Hematopoietic multipotent progenitor cell treated with erythropoietin and hydrocortisone succinate and interleukin-3 and kit ligand, for 15 days (in vitro differentiated cells): ENCODE results near the gene UBE2Q2.
A peak's percentile ranks its signal among the peaks of the same experiment; 100 is the strongest.
"Not testable (repeated sequence)": the region's sequence is repeated elsewhere in the genome, so short reads cannot be mapped to it uniquely, and the experiment has no call there.

Experiments used
- DNase-seq: peaks from one replicate; pipeline ENCODE4 v3.0.0-alpha.2; 2015; ENCODE audit warnings: low spot score

Gene UBE2Q2

DNA sequence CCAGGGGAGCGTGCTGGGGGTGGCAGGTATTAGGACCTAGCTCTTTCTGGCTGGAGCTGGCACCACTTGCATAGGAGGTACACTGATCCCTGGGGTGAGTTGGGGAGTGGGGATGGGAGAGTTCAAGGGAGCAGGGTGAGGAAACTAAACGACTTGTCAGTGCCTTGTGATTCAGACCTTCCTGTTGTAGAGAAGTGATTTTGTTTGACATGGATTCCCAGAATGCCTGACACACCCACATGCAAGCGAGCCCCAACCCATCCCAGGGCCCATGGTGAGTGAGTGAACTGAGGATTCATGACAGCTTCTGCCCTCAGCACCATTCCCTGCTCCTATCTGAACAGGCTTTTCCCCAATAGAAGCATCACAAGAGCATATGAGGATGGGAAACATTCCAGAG, 15.6 kb upstream of the UBE2Q2 start:
- DNase-seq: no peak

DNA sequence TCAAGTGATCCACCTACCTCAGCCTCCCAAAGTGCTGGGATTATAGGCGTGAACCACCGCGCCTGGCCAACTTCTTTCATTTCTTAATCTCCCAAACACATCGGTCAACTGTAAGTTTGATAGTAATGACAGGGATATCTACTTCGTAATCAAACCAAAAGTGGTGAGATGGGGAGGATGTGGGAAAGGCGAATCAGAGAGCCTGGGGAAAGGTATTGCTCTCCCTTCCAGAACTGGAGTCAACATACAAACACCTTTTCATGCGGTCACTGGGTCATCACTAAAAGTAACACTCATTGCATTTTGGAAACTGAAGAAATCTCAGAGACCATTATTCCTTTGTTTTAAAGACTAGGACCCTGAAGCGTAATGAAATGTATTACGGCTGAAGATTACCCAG, 14.8 kb upstream of the UBE2Q2 start:
- no peak for DNase-seq

DNA sequence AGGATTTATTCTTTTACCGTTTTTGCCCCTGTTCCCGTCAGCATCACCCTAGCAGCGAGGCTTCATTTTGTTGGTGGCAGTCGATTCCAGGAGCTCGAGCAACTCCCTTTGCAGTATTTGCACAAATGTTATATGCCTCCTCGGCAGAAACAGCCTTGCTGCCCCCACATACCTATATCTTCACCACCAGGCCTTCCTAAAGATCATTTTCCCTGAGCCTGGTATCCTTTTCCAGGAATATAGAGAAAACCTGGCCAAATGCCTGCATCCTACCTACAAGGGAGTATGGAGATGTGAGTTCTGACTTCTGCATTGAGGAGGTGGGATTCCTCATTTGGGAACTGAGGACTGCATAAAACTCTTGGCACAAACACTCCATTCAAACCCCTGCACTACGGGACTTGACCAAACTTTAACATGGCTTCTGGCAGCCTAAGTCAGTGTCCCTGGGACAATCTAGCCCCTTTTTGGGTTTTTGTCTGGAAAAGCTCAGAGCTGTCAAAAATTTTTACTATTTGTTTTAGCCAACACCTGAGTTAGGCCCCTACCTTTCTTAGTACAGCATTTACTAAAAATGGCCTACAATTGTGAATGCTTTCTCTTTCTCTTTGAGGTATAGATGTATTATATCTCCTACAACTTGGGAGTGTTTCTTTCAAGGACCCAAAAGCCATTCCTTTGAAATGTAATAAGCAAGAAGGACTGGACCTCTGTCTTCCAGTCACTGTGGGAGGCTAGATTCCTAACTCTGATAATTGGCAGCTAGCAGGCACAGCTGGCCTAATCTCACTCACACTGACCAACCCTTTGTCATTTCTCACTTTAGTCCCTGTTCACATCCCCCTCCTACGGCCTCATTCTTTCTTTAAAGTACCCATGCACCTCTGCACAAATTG, 12.1 kb upstream of the UBE2Q2 start:
- DNase-seq: no peak

DNA sequence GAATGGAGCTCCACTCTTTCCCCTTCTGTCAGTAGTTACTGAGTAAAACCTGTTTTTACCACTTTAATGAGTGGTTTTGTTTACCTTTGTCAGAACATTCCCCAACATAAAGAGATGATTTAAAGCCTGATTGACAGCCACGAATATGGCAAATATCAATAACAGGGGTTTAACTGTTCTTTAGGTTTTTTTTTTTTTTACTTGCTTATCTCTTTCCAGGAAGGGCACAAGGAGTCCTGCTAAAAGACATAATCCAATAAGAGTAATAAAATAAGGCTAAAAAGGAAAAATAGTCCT, 11.5 kb upstream of the UBE2Q2 start:
- DNase-seq: no peak

- DNase-seq: no peak
Observed at GRCh38 chr15:75832114-75832513, 11.1 kb upstream of the UBE2Q2 start.

- no peak for DNase-seq
Observed at GRCh38 chr15:75834021-75834420, 9.2 kb upstream of the UBE2Q2 start.

- no peak for DNase-seq
Observed at GRCh38 chr15:75835990-75836958, 7.0 kb upstream of the UBE2Q2 start.

DNA sequence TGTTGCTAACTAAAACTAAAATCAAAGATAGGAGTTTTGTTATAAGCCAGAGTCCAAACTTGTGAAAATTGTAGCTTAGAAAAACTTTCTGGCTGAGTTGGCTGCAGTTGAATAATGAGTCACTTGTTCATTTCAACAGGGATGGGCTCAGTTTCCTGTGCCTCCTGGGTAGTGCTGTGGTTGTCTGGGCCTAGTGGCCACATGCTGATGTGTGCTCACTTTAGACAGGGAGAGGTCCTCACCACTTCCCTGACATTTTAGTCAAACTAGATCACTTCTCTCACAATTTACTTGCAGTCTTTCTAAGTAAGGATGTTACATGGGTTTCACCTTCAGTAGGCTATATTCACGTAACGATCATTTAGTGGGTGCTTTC, 6.3 kb upstream of the UBE2Q2 start:
- no peak for DNase-seq

DNA sequence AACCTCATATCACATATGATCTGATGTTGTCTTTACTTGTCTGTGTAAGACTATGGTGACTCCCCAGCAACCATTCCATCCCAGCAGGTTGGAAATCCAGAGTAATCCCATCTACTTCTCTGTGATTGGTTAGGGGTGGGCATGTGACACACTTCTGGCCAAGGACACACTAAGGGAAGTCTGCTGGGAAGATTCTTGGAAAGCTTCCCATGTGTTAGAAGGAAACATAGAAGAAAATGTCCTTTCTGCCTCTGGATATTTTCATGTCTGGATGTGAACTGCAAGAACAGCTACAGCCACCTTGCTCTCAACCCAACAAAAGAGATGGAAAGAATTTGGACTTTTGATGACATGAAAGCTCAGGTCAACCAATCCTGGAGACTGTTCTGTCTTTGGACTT, 2.6 kb upstream of the UBE2Q2 start:
- no peak for DNase-seq

GRCh38 chr15:75841626-75842025, 1.6 kb upstream of the UBE2Q2 start:
- peak; percentile 51 for DNase-seq

GRCh38 chr15:75843678-75844581, 683 bp downstream of the UBE2Q2 start:
- DNase-seq: no peak

DNA sequence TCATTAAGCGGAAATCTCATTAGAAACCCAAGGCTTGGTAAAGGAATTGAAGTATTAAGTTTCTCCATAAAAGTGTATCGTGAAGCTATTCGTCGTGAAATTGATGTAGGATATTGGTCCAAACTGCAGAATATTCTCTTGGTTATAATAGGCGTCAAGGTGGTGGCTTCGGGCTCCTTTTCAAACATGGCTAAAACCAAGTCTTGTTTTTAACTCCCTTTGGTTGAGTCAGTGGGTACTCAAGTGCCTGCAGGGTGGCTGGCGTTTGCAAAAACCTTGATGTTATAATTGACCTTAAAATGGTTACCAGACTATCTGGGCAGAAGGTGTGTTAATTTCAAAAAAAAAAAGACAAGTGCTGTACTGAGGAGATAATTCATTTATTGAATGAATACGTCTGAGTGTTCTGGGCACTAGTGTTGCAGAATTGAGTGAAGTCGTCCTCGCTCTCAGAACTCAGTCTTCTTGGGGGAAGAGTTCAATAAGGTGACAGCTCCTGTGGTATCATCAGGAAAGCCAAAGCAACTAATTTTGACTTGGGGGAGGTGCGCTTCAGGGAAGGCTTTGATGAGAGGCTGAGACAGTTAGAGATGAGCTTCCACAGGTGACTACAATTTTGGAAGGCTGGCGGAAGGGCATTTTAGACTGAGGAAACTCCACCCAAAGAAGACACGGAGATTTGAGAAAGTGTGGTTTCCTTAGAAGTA, 1.5 kb downstream of the UBE2Q2 start:
- no peak for DNase-seq

DNA sequence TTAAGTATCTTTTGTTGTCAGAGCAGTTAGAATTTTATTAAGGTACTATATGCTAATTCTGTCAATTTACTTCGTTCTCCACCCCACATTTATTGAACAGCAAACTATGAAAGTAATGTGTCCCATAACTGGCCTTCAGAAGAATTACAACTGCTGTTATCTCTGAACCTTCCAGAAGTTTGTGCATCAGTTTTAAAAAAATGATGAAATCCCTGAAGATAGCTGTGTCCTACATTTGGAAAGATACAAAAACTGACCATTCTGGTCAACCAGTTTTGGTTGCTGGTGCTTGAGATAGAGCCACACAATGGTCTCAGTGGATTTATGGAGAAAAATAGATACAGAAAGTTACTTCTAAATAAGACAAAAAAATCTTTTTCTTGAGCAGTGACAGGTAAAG, 5.9 kb downstream of the UBE2Q2 start:
- no peak for DNase-seq

DNA sequence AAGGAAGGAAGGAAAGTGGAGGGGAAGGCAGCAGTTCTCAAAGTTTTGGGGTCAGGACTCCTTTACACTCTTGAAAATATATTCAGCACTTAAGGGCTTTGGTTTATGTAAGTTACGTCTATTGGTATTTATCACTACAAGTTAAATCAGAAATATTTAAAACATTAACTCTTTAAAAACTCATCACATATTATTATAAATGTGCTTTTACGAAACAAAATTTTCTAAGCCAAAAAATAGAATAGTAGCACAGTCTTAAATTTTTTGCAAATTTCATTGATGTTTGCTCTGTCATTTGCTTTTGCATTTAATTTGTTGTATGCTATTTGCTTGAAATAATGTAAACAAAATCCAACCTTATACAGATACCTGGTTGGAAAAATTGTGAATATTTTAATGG, 7.5 kb downstream of the UBE2Q2 start:
- DNase-seq: no peak

- DNase-seq: not testable (repeated sequence)
Observed at GRCh38 chr15:75851566-75851965, 8.3 kb downstream of the UBE2Q2 start.

GRCh38 chr15:75857886-75858285, 14.6 kb downstream of the UBE2Q2 start:
- DNase-seq: no peak

- no peak for DNase-seq
Observed at GRCh38 chr15:75861750-75862402, 18.6 kb downstream of the UBE2Q2 start.

DNA sequence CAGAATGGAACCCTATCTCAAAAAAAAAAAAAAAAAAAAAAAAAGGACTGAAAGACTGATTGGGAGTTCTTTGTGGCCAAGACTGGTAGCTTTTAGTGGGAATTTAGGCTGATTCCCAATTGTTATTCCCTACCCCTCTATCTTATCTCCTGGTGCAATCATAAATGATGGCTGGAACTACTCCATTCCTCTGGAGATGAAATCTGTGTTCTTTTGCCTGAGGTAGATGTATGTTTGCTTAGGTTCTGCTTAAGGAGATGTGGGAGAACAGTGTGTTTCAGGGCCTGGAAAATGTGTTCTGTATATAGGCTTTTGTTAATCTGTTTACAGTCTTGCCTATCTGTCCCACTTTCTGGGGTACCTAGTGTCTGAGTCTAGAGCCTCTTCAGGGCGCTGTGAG, 19.5 kb downstream of the UBE2Q2 start:
- no peak for DNase-seq

- DNase-seq: no peak
Observed at GRCh38 chr15:75864213-75865059, 21.2 kb downstream of the UBE2Q2 start.

GRCh38 chr15:75866045-75866444, 22.8 kb downstream of the UBE2Q2 start:
- not testable (repeated sequence) for DNase-seq
